HCEC 1CT (cell line): ENCODE data around the gene TUBB2A.
"Not testable (repeated sequence)": the region's sequence is repeated elsewhere in the genome, so short reads cannot be mapped to it uniquely, and the experiment has no call there.

Experiments
- DNase-seq: peaks from one replicate; pipeline ENCODE4 v3.0.0-alpha.2; 2017

The TUBB2A gene

DNA sequence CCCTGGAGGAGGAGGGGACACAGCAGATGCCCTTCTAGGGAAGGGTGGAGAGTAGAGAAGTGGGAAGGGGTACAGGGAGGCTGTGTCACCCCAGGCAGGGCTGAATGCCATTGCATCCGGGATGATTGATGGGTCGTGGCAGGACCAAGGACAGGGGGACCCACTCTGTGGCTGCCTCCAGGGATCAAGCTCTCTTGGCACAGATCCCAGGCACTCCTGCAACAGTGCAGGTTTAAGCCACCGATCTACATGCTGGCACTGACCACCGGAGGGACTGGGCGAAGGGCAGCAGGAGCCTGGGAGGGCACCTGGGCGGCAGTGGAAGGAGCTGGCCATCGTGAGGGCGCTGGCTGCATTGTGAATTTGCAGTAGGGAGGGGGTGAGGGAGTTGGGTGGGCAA, 22.6 kb upstream of the TUBB2A start:
- not testable (repeated sequence) for DNase-seq

DNA sequence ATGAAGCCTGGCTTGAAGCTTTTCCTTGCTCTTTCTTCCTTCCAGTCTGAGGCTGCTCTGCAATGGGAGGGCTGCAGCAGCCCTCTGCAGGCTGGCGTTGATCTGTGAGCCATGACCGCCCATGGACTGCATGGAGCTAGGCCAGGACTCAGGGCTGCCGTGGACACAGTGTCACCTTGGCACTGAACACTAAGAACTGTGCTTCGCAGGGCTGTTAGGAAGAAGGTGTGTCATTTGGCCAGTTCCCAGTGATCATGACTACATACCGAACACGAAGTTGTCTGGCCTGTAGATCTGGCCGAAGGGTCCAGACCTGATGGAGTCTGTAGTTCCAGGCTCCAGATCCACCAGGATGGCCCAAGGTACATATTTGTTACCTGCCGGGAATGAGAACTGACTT, 21.3 kb upstream of the TUBB2A start:
- DNase-seq = not testable (repeated sequence)

DNA sequence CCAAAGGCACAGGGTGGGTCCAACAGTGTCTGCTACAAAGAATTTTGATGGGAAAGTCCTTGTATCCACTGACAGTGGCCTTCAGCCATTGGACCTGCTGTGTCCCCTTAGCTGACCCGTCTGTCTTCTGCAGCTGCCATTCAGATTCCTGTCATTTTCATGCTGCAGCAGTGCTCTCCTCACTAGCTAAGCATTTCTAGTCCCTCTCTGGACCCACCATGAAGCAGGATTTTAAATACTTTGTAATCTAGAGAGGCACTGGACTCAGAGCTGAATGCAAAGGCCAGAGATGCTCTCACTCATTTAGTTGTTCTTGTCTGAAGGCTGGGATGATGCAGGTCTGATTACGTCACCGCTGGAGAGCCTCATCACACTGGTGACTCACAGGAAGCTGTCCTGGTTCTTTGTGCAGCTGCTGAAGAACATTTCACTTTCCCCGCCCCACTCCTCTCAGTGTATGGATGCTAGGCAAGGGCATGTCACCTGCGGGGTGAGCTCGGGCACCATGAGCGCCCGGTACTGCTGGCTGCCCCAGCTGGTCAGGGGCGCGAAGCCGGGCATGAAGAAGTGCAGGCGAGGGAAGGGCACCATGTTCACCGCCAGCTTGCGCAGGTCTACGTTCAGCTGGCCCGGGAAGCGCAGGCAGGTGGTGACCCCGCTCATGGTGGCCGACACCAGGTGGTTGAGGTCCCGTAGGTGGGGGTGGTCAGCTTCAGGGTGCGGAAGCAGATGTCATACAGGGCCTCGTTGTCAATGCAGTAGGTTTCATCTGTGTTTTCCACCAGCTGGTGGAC, 19.4 kb upstream of the TUBB2A start:
- DNase-seq = peak; percentile 90

DNA sequence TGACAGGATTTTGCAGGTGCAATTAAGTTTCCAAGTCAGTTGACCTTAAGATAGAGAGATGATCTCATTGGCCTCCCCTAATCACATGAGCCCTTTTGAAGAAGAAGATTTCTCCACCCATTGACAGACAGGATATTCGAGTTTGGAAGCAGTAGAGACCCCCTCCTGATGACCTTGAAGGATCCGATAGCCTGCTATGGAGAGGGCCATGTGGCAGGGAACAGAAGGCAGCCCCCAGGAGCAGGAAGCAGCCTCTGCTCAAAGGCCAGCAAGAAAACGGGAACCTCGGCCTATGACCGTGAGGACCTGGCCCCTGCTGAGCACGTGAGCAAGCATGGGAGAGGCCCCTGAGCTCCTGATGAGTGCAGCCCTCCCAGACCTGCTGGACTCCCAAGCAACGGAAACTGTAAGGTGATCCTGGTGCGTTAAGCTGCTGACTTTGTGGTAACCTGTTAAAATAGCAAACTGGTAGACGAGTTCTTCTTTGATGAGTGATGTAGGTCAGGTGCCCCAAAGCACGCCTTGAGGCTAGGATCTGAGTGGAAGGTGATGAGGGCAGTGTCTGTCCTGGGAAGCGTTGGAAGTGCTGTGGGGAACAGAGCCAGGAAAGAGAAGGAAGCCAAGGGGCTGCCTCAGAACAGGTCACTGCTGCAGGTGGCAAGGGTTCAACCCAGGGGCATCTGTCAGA, 18.5 kb upstream of the TUBB2A start:
- DNase-seq = no peak

DNA sequence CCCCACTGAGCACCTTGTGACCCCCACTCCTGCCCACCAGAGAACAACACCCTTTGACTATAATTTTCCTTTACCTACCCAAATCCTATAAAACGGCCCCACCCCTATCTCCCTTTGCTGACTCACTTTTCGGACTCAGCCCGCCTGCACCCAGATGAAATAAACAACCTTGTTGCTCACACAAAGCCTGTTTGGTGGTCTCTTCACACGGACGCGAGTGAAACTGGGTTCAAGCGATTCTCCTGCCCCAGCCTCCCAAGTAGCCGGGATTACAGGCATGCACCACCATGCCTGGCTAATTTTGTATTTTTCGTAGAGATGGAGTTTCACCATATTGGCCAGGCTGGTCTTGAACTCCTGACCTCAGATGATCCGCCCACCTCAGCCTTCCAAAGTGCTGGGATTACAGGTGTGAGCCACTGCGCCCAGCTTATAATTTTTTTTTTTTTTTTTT, 16.3 kb upstream of the TUBB2A start:
- not testable (repeated sequence) for DNase-seq

DNA sequence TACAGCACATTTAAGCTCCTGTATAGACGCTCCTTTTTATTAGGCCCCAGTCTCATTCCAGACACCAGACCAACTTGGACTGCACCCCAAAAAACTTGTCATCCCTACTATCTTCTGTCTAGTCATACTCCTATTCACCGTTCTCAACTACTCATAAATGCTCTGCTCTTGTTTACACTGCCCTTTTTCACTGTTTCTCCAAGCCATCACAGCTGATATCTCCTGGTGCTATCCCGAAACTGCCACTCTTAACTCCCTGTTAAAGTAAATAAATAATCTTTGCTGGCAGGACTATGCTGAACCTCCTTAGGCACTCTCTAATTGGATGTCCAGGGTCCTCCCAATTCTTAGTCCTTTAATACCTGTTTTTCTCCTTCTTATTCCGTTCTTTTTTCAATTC, 15.4 kb upstream of the TUBB2A start:
- DNase-seq = not testable (repeated sequence)

DNA sequence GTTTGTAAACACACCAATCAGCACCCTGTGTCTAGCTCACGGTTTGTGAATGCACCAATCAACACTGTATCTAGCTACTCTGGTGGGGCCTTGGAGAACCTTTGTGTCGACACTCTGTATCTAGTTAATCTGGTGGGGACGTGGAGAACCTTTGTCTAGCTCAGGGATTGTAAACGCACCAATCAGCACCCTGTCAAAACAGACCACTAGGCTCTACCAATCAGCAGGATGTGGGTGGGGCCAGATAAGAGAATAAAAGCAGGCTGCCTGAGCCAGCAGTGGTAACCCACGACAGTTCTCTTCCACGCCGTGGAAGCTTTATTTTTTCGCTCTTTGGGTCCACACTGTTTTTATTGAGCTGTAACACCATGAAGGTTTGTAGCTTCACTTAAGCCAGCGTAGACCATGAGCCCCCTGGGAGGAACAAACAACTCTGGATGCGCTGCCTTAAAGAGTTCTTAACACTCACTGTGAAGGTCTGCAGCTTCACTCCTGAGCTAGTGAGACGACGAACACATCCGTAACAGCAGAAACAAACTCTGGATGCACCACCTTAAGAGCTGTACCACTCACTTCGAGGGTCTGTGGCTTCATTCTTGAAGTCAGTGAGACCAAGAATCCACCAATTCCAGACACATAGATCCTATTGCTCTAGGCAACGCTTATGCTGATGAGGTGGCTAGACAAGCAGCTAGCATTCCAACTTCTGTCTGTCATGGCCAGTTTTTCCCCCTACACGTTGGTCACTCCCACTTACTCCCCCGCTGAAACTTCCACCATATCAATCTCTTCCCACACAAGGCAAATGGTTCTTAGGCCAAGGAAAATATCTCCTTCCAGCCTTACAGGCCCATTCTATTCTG, 14.2 kb upstream of the TUBB2A start:
- not testable (repeated sequence) for DNase-seq

DNA sequence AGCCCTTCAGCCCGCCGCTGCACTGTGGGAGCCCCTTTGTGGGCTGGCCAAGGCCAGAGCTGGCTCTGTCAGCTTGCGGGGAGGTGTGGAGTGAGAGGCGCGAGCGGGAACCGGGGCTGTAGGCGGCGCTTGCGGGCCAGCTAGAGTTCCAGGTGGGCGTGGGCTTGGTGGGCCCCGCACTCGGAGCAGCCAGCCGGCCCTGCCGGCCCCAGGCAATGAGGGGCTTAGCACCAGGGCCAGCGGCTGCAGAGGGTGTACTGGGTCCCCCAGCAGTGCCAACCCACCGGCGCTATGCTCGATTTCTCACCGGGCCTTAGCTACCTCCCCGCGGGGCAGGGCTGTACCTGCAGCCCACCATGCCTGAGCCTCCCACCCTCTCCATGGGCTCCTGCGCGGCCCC, 13.3 kb upstream of the TUBB2A start:
- not testable (repeated sequence) for DNase-seq

DNA sequence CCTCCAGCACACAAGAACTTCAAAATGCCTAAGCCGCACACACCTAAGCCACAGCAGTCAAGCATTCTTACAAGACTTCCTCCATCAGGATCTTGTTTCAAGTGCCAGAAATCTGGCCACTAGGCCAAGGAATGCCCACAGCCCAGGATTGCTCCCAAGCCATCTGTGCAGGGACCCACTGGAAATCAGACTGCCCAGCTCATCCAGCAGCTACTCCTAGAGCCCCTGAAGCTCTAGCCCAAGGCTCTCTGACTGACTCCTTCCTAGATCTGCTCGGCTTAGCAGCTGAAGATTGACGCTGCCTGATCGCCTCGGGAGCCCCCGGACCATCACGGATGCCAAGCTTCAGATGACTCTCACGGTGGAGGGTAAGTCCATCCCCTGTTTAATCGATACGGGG, 10.7 kb upstream of the TUBB2A start:
- not testable (repeated sequence) for DNase-seq

DNA sequence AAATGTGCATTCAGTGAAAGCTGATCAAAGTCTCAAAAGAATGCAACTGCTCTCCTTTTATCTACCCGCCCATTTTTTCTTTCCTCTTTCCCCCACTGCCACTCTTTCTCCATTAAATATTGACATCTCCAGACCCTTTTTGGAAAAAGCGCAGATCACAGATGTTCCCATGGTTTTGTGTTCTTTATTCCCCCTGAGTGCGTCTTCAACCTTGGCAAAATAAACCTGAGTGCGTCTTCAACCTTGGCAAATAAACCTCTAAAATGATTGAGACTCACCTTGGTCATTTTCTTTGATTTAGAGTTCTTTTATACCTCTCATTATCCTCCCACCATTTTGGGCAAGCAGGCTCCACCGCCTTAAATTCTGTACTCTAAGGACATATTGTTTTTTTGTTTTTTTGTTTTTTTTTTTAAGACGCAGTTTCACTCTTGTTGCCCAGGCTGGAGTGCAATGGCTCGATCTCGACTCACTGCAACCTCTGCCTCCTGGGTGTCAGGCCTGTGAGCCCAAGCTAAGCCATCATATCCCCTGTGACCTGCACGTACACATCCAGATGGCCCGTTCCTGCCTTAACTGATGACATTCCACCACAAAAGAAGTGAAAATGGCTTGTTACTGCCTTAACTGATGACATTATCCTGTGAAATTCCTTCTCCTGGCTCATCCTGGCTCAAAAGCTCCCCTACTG, 9.3 kb upstream of the TUBB2A start:
- not testable (repeated sequence) for DNase-seq

DNA sequence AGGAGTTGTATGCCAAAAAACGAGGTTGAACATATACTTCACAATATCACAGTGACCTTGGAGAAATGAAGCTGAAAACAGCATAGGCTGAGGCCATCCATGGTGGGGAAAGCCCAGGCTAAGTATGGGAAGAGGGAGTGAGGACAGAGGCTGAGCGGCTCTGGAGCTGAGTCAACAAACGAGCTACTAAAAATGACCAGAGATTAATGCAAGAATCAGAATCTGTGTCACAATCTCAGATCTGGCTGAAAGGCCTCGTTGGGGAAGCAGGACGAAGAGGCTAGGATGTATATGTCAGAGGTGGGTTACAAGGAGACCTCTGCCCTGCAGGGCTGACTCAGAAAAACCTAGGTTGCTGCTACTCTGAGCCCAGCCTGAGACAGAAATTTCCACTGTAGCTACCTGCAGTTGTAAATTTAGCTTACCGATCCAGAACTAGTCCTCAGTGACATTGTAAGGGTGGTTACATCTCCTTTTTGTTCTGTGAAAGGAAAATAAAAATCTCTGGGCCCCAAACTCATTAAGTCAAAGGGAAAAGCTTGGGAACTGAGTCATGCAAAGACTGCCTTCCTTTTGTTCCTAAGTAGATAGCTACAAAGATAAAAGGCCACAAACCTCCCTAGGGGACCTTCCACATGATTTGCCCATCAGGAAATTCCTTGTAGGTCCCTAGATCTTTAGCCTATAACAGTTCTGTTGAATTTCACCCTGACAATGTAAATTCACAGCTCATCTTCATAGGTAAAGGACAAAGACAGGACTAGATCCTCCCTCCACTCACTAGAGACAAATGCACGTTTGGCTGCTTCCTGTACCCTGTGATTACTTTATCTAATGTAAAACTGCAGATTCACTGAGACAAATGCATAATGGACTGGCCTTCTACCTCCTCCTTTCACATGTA, 8.5 kb upstream of the TUBB2A start:
- DNase-seq = no peak

DNA sequence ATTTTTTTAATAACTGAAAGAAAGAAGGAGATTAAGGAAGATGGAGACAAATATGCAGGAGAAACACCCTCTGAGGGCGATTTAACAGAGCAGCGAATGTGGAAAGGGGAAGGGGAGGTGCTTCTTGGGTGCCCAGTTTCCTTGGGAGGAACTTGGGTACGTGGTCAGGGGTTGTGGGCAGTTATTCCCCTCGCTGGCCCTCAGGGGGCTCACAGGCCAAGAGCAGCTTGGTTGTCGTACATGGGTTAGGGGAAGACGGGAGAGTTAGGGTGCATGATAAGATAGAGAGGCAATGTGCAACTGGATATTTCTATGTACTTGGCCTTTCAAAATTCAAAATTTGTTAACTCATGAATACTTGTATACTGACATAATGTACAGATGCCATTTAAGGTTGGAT, 7.0 kb upstream of the TUBB2A start:
- DNase-seq = no peak

DNA sequence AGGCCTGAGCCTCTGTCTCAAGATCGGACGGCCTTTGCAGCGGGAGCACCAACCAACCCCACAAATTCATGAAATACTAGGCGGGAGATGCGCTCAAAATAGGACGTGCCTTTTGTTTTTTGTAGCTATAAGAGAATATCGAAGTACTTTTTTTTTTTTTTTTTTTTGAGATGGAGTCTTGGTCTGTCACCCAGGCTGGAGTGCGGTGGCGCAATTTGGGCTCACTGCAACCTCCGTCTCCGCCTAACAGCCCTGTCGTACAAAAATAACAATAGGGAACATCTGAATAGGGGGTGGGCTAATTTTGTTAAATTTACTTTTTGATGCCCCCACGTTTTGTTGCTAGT, 5.9 kb upstream of the TUBB2A start:
- peak; percentile 40 for DNase-seq

DNA sequence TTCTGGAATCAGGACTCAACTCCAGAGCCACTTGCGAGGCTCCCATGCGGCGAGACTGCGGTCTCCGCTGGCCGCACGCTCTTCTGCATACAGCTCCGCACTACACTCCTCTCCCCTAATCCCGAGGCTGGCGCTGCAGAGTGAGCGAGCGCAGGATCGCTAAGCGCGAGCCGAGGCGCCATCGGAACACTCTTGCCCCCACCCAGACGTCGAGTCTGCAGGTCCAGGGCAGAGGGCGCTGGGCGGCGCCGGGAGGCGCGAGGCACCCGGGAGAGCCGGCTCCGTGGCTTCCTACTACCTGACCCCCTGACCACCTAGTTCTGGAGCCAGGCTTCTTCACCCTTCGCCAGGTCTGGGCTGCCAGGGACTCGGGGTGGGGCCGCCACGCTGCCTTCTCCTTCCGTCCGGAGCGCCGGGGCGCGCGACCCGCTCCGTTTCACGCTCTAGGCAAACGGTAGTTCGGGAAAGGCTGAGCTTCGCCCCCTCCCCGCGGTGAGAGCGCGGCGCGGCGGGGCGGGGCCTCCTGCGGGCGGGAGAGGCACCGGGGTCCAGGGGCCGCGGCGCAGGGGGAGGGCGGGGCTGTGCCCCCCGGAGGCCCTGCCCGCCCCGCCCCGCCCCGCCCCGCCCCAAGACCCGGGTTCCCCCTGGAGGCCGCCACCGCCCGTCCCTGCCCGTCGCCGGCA, 5.4 kb upstream of the TUBB2A start:
- DNase-seq = peak; percentile 63

DNA sequence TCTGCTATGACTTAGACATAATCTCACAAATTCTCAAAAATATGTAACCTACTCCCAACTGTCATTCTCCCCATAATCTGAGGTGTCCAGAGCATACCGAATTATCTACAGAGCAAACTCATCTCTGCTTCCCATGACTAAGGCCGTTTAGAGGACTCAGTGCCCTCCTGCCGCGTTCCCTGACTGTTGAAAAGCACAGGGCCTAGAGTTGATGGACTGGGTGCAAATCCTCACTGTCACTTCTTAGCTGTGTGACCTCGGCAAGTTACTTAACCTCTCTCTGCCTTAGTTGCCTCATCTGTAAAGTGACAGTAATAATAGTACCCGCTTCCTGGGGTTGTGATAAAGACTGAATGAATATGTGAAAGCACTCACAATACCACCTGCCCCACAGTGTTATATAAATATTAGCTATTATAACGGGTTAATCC, 4.7 kb upstream of the TUBB2A start:
- no peak for DNase-seq

DNA sequence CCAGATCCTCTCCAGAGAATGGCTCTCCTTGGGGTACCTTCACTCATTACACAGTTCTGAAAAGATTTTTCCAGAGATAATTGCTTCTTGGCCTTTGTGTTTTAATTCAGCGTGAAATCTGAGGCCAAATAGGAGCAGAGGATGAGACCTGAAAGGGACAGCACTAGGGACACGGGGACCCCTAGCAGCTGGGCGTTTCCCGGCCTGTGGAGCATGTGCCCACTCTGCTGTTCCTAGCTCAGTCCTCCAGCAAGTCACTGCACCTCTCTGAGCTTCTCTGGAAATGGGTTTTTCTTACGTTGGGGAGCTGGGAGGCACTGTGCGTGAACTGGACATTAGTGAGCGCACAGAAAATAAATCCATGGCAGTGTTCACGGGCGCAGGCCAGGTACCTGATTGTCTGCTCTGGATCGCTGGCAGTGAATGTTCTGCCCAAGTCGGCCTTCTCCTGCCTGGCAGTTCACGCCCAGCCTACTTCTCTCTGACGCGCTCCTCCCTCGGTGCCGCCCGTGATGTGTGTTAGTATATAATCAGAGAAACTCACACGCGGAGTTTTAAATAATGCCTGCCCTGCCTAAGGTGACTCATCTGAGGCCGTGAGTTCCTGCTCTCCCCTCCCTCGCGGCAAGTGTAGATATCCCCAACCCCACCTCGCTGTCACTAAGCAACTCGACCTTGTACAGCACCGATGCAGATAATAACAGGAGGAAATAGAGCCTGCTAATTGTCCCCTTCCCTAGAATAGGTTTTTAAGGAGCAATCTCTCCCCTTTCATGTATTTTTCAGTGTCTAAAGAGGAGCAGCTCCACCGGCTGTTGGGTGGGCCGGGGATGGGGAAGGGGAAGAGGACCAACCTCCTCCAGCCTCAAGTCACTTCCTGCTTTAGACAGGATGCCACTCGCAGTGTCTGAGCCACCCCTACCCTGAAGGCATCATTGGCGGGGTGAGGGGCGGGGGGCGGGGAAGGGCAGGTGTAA, 2.7 kb upstream of the TUBB2A start:
- DNase-seq = no peak

DNA sequence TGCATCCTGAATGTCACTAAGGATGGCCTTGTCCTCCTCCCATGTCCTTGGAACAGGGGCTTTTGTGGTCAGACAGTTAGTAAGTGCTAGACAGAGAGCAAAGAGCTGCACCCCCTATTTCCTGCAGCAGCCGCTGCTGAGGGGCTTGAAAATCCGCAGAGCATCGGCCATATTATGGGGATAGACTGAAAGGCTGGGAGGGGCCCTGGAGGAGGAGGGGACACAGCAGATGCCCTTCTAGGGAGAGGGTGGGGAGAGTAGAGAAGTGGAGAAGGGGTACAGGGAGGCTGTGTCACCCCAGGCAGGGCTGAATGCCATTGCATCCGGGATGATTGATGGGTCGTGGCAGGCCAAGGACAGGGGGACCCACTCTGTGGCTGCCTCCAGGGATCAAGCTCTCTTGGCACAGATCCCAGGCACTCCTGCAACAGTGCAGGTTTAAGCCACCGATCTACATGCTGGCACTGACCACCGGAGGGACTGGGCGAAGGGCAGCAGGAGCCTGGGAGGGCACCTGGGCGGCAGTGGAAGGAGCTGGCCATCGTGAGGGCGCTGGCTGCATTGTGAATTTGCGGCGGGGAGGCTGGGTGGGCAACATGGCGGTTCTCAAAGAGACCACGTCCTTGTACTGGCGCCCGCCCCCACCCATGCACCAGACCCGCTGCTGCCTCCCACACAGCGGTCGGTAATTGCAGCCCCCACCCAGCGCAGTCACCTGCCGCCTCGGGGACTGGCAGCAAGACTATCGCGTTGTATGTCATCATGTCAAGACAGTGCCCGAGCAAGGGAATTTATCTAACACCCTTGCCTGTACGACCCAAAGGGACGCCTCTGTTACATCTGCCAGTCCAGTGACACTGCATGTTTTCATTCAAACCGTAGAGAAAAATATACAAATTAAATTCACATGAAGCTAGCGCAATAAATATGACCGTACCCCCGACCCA, 887 bp downstream of the TUBB2A start:
- DNase-seq = not testable (repeated sequence)

DNA sequence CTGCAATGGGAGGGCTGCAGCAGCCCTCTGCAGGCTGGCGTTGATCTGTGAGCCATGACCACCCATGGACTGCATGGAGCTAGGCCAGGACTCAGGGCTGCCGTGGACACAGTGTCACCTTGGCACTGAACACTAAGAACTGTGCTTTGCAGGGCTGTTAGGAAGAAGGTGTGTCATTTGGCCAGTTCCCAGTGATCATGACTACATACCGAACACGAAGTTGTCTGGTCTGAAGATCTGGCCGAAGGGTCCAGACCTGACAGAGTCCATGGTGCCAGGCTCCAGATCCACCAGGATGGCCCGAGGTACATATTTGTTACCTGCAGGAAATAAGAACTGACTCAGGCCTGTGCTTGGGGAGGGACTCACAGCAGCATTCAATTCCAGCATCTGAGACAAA, 1.9 kb downstream of the TUBB2A start:
- DNase-seq = not testable (repeated sequence)

DNA sequence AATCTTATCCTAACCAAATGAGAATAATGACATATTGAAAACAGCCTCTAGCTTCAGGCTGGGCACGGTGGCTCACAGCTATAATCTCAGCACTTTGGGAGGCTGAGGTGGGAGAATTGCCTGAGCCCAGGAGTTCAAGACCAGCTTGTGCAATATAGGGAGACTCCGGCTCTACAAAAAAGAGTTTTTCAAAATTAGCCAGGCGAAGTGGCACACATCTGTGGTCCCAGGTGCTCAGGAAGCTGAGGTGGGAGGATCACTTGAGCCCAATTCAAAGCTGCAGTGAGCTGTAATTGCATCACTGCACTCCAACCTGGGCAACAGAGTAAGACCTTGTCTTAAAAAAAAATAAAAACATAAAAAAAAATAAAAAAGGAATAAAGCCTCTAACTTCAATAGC, 4.7 kb downstream of the TUBB2A start:
- no peak for DNase-seq
